Ovary (tissue), 9 donors: Measurements from ENCODE around the gene CRLF1. TPM values are rescaled to one million over a fixed set of nuclear protein-coding genes. Genes with fewer than 3 reads are reported as not detected.

ENCODE experiments used
- DNase-seq, 5 donors: peaks; one replicate each; pipeline ENCODE4 v3.0.0-alpha.2; 2019 to 2020
- H3K27ac ChIP-seq, 2 donors: fragments of 200-600 bp; one replicate each; pipeline versions ENCODE4 v1.5.1 to v1.8.0; 2019 to 2022
- H3K27me3 ChIP-seq: fragments of 200-600 bp; one replicate; pipeline ENCODE4 v1.8.0; 2022
- H3K36me3 ChIP-seq: fragments of 200-600 bp; sonication (generic); one replicate; pipeline ENCODE4 v1.5.1; 2019
- H3K4me1 ChIP-seq: one replicate; pipeline ENCODE4 v1.8.1; 2013; ENCODE audit warnings: mild to moderate bottlenecking, moderate library complexity; ENCODE audit not compliant: insufficient read depth
- H3K4me3 ChIP-seq: fragments of 200-600 bp; sonication (generic); one replicate; pipeline ENCODE4 v1.5.1; 2017
- H3K9me3 ChIP-seq, 2 donors: fragments of 200-600 bp in 1 of 2; sonication (generic) in 1 of 2; one replicate each; pipeline versions ENCODE4 v1.5.1 to v1.8.1; 2013 to 2019; ENCODE audit warnings: mild to moderate bottlenecking in 1 of 2, moderate library complexity in 1 of 2
- CTCF ChIP-seq, 3 donors: fragments of 450-650 bp in 2 of 3; fragments of 200-600 bp in 1 of 3; IDR thresholded peaks; one replicate each; pipeline versions ENCODE4 v1.5.1 to v1.8.0; 2016 to 2022; ENCODE audit warnings: antibody characterized with exemption in 3 of 3, mild to moderate bottlenecking in 1 of 3
- EP300 ChIP-seq: sonication (generic); formaldehyde crosslinking; IDR thresholded peaks from one replicate; pipeline ENCODE4 v1.6.1; 2017; ENCODE audit warnings: antibody characterized with exemption
- POLR2A ChIP-seq: fragments of 450-650 bp; IDR thresholded peaks from one replicate; pipeline ENCODE4 v1.6.1; 2017; ENCODE audit warnings: antibody characterized with exemption, mild to moderate bottlenecking, moderate library complexity
- WGBS, 3 donors: extraction: QIAGEN DNeasy Blood & Tissue Kit in 1 of 3; methylation state at CpG; one replicate each; pipeline versions ENCODE4 v1.1.5 to v1.1.7; 2013 to 2017; 5-methylcytosine and 5-hydroxymethylcytosine counted together
- intact Hi-C, 4 donors: fragments of 100-400 bp; cut with DNase I; formaldehyde crosslinking; loops; one replicate each; pipeline versions ENCODE4 v1.11.0 to v1.15.1; 2022 to 2023
- polyA plus RNA-seq, 2 donors: library from polyadenylated mRNA; stranded (reverse); fragments of 200-250 nt in 1 of 2; fragments of 350-450 nt in 1 of 2; fragmentation: Illumina TruSeq in 1 of 2; extraction: RNeasy Lipid Tissue Mini Kit (QIAGEN cat#74804) in 1 of 2; gene quantifications; one replicate each; pipeline ENCODE4 v1.2.3, GENCODE V29; 2013 to 2014
- total RNA-seq, 7 donors: library from RNA; depleted of rRNA in 2 of 7; stranded (reverse); fragments of >200 nt in 2 of 7; fragmentation: NEBNext Ultra II Directional in 3 of 7; extraction: Animal tissue kit (Norgen Biotek cat#: 25700) in 3 of 7; gene quantifications; one replicate each; pipeline versions ENCODE4 v1.1.0 to v1.2.4, GENCODE V29; 2016 to 2023
- donor health status: DM: no; HTN: no; CAD: no; lungs with moderate emphysema.
- donor health status: DM: no; HTN: no; CAD: no.
- donor health status: Bipolar disorder and iron deficiency.
- donor health status: DM: yes; HTN: yes; CAD: no.
- donor health status: DM: no; HTN: no; CAD: no.
- donor health status: DM: yes; HTN: yes; CAD: no.

The CRLF1 gene
- total and polyA plus RNA-seq, 9 donors, result 0.51 to 1.2 (median 1.0) TPM; not detected in 3

- 0 to 1% (median 0%) methylated on average over 74 to 75 of the region's 75 CpGs for WGBS, 3 donors
- intact Hi-C loops, result loop anchor here in 3 of 4 donors (10.0 kb wide), 2 partner anchors 107 to 117 kb away; no protein-coding TSS in a partner anchor
- DNase-seq, result peak; percentile 97 to 99 (median 98)
- TF ChIP-seq CTCF (IDR thresholded peaks at IDR 0.05), result no peak
- peak; percentile 96 for TF ChIP-seq POLR2A
- Histone ChIP-seq H3K27ac (peak within 1 kb of the TSS; percentile 72 to 81), H3K4me3 (peak within 1 kb of the TSS; percentile 99), H3K36me3 (no peaks in the 10 kb centered on the region), H3K27me3 (no peaks in the 10 kb centered on the region), H3K4me1 (peaks cover 7% of the 10 kb centered on the region), H3K9me3 (no peaks in the 10 kb centered on the region)
Observed at GRCh38 chr19:18571564-18572344, 34.8 kb downstream of the CRLF1 start, which contains the start of gene UBA52. UBA52 (plus strand) TSS chr19:18571857; CDS start chr19:18573301, 1,444 bp downstream.

- Histone ChIP-seq H3K9me3 (no peaks in the 10 kb centered on the region), H3K36me3 (no peaks in the 10 kb centered on the region), H3K27ac (no peak overlapping the region), H3K4me1 (peaks cover 7% of the 10 kb centered on the region), H3K4me3 (no peak overlapping the region), H3K27me3 (no peaks in the 10 kb centered on the region)
- 91 to 92% (median 91%) methylated on average over 15 of the region's 15 CpGs for WGBS, 3 donors
- no peak for DNase-seq
- no peak for TF ChIP-seq CTCF (IDR thresholded peaks at IDR 0.05)
- TF ChIP-seq EP300, result no peak
- no peak for TF ChIP-seq POLR2A
- intact Hi-C loops, result no loop called here
Observed at GRCh38 chr19:18568367-18568766, 38.2 kb downstream of the CRLF1 start.

- Histone ChIP-seq H3K36me3 (no peaks in the 10 kb centered on the region), H3K4me1 (no peaks in the 10 kb centered on the region), H3K9me3 (no peaks in the 10 kb centered on the region), H3K27ac (no peak overlapping the region), H3K4me3 (no peak overlapping the region), H3K27me3 (no peaks in the 10 kb centered on the region)
- no peak for DNase-seq
- 90 to 92% (median 92%) methylated on average over 8 of the region's 8 CpGs for WGBS, 3 donors
- intact Hi-C loops, result no loop called here
- no peak for TF ChIP-seq CTCF (IDR thresholded peaks at IDR 0.05)
- no peak for TF ChIP-seq POLR2A
- TF ChIP-seq EP300, result no peak
Observed at GRCh38 chr19:18566953-18567352, 39.6 kb downstream of the CRLF1 start.

- 54 to 58% (median 54%) methylated on average over 14 of the region's 14 CpGs for WGBS, 3 donors
- TF ChIP-seq CTCF (IDR thresholded peaks at IDR 0.05), result no peak
- TF ChIP-seq POLR2A, result no peak
- TF ChIP-seq EP300, result no peak
- Histone ChIP-seq H3K4me3 (no peak overlapping the region), H3K36me3 (no peaks in the 10 kb centered on the region), H3K27me3 (no peaks in the 10 kb centered on the region), H3K9me3 (no peaks in the 10 kb centered on the region), H3K4me1 (no peaks in the 10 kb centered on the region), H3K27ac (no peak overlapping the region)
- intact Hi-C loops, result no loop called here
- DNase-seq, result no peak
Observed at GRCh38 chr19:18562086-18562485, 44.5 kb downstream of the CRLF1 start.
